ENCODE measurements around the gene CYB561A3.
"Not testable (repeated sequence)": the region's sequence is repeated elsewhere in the genome, so short reads cannot be mapped to it uniquely, and the experiment has no call there.

Gene CYB561A3, protein sequence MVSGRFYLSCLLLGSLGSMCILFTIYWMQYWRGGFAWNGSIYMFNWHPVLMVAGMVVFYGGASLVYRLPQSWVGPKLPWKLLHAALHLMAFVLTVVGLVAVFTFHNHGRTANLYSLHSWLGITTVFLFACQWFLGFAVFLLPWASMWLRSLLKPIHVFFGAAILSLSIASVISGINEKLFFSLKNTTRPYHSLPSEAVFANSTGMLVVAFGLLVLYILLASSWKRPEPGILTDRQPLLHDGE
- 42.2 to 65.8 (median 56.2) reads per million in 4 experiments for total RNA-seq

DNA sequence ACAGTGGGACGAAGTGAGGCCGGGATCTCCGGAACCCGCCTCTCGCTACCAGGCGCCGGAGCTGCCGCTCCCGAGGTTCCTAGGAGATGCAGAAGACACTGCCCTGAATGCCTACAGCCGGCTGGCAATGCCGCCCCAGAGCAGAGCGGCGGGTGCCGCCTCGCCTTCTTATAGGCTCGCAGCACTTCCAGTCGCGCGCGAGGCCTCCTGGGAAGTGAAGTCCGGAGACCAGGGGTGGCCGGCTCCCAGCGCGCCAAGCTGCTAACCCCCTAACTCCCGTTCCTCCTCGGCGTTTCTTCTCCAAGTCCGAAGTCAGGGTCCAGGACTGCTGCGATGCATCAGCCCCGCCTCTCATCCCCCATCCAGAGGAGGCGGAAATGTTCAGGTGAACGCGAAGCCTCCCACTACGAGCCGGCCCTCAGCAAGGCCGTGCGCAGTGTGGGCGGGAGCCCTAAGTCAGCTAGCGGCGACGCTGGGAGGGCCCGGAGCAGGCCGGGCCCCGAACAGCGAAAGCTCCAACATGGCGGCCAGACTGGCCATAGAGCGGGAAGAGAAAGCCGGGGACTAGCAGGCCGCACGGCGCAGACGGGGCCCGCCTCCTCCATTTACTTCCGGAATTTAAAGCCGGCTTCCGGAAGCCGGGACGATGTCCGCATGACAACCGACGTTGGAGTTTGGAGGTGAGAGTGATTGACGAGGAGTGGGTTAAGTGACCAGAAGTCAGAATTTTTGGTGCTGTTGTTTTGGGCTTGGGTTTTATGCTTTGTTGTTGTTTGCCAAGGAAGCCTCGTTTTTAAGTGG, at the start of gene CYB561A3, which contains the start of gene TMEM138:
CYB561A3 (minus strand) TSS at position 142 of the 801 bp plus-strand sequence. CDS start 5,169 bp downstream, outside the sequence.
TMEM138 (plus strand) TSS at position 634 of the 801 bp plus-strand sequence. CDS start 2,017 bp downstream, outside the sequence.
- peak; percentile 72 for DNase-seq

DNA sequence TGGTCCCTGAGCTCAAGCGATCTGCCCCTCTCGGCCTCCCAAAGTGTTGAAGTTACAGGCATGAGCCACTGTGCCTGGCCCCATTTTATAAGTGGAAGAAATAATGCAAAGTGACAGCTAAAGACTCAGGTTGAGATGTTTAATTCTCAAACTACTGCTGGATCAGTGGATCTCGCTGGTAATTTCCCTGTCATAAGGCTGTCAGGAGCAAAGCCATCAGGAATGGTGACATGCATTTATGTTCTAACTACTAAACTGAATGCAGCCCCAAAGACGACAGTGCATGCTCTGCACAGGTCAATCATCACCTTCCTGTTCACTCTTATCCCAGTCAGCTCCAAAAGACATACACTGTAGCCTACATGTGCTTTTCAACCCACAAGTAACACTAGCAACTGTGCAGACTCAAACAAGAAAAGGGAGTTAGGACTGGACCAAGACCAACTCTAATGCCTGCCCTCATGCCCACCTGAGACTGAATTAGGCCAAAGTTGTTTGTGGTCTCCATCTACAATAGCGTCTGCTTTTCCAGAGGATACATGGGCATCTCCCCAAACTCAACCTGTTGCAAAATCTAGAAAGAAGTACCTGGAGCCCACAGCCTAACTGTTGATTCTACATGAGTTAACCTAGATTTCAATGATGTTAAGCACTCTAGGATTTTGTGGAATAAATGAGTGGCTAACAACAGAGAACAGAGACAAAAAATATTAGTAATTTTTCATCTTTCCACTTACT, 45.5 kb upstream of the CYB561A3 start:
- no peak for DNase-seq

DNA sequence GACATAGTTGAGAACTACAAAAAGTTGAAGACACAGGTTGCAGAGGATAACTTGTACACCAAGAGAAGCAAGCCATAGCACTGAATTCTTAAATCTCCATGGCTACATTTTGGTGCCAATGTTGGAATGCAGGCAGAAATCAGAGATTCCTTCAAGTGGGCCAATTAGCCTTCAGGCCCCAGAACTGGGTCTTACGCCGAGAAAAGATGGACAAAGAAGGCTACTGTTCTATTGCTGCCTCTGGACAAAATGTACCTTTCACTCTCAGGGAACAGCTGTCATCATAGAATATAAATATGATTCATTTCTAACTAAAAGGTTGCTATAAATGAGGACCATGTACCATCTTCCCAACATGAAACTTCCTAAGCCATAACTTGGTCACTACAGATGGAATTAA, 44.4 kb upstream of the CYB561A3 start:
- no peak for DNase-seq

DNA sequence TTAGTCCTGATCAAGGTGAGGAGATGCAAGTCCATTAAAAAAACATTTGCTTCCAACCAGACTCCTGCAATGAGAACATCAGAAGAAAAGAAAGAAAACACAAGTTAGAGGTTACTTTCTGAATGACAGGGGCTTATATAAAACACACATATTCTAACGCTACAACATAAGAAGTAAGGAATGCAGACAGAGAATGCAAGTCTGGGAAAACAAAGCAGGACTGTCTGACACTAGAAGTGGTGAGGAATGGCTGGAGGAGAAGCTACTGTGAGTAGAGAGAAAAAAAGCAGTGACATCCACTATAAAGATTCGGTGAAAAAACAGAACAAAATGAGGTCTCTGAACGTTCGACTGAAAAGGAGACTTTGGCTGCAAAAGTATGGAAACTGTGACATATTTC, 43.0 kb upstream of the CYB561A3 start:
- no peak for DNase-seq

DNA sequence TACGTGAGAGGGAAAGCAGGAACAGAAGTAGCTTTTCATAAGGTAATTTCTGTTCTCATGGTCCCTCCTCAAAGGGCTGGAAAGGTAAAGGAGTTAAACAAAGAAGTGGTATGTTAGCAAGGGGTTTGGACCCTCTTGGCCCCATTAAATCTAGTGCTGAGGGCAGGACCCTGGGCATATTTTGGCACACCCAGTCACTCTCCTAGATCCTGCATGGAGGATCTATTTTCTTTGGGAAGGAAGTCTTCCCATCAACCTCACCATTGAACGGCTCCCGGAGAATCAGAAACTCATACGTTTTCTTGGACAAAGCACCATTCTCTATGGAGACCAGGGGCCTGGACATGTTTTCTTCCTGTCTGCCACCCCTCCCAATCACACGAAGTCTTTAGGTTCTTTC, 42.4 kb upstream of the CYB561A3 start:
- no peak for DNase-seq

DNA sequence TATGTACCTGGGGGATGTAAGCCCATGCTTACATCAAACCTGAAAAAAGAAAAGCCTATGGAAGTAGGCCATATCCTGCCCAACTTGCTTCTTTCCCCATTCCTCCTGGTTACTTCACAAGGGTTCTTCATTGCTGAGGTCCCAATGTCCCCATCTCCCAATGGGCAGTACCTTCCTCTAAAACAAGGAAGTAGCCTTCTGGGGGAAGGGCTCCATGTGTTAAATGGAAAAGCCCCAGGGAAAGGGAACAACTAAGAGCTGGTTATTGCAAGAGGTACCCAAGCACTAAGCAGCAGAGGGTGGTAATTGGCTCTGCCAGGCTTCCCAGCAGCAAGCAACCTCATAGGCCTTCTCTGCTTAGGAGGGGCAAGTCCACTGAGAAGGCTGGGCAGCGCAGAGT, 42.0 kb upstream of the CYB561A3 start:
- DNase-seq, result no peak

DNA sequence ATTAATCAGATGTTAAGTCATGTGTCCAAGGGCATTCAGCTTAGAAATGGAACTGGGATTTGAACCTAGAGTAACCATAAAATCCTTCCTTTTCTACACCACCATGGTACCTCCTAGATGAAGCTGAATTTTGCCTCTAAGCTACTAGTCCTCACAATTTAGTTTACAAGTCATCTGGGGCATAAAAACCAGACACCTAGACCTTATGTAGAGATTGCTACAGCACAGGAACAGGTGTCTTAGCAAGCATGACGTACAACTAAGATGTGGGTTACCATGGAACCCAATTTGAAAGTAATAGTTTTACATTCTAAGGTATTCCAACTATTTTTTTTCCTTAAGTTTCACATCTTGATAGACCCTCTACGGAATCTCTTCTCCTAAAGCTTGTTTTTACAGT, 39.9 kb upstream of the CYB561A3 start:
- DNase-seq, result no peak

DNA sequence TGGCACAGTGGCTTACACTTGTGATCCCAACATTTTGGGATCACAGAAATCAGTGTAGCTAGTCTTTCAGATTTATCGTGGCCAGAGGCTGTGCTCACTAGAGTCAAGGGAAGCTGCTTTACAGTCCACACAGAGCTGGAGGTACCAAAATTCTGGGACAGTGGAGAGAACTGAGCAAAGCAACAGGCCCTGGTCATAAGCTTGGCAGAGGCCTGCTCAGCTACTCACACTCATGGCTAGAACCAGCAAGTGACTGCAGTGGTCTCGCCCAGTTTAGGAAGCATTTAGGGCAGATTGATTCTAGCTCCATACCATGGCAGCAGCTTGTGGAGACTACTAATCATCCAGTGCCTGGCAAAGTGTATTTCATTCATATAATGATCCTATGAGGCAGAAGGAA, 39.5 kb upstream of the CYB561A3 start:
- DNase-seq, result no peak

DNA sequence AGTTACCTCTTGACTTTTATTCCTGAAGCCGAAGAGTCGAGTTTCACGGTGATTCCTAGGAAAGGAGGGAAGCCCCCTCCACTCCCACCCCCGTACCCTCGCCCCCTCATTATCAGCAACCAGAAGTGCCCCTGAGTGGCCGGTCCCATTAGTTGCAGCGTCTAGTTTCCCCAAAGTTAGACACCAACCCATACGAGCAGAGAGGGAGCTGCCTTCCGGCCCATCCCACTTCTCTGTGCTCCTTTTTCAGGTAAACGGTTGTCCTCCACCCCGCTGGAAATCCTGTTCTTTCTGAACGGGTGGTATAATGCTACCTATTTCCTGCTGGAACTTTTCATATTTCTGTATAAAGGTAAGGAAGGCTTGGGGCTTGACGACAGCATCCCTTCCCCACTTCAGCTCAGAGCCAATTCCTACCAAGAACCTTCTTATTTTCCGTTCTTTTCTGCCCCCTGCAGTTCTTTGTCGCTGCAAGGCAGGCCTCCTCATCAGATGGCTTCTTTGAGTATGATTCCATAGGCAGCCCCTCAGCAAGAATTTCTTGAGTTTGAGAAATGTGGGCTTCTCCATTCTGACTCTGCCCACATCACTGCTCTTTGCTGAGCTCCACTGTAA, 31.4 kb upstream of the CYB561A3 start:
- DNase-seq, result no peak

DNA sequence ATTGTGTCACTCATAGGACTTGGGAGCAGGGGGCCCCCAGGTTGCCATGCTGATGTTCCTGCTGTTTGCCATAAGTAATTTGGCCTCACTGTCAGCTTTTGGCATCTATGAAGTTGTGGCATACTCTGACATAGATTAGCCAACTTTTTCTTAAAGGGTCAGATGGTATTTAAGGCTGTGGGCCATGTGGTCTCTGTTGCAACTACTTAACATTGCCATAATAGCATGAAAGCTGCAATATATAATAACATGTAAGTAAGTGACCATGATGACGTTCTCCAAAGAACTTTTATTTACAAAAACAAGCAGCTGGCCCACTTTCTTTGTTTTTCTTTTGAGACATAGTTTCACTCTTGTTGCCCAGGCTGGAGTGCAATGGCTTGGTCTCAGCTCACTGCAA, 28.5 kb upstream of the CYB561A3 start:
- DNase-seq, result no peak

DNA sequence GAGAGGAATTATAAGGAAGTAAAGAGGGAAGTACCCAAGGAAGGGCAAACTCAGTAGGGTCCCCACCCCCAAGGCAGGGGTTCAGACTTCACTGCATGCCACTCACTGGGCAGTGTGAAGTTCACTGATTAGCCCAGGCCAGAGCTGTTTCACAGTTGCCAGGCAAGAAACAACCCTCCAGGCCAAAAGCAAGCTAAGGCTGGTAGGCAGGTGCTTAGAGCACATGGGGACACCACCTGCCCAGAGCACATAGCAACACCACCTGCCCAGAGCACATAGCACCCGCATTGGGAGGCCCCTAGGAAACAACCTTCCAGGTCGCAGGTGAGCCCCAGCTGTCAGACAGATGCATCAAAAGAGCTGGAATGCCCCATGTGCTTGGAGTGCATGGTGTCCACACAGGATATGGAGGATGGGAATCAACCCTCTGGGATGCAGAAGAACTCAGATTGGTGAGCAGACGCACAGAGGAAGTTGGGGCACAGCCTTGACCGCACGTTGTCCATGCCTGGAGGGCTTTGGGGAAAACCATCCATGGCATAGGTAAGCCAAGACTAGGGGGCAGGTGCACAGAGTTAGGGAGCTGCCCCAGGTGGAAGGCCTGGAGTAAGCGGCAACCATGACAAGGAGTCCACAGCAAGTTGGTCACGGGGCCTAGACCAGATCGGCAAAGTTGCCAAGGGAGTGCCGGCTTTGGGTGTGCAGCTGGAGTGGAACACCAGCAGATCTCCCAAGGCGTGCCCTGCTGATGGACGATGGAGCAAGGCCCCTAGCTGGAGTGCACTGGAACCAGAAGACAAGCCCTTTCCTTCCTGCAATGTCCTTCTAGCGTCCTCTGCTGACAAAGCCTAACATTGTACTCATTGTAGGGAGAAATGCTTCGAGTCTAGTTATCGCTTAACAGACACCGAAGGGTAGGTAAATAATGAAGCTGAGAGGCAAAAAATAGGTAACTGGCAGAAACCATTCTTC, 22.9 kb upstream of the CYB561A3 start:
- no peak for DNase-seq

DNA sequence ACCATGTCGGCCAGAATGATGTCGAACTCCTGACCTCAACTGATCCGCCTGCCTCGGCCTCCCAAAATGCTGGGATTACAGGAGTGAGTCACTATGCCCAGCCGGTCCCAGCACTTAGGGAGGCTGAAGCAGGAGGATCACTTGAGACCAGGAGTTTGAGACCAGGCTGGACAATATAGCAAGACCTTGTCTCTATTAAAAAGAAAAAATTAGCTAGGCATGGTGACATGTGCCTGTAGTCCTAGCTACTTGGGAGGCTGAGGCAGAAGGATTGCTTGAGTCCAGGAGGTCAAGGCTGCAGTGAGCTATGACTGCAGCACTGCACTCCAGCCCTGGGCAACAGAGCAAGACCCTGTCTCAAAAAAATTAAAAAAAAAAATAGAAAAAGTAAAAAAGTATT, 22.2 kb upstream of the CYB561A3 start:
- not testable (repeated sequence) for DNase-seq

DNA sequence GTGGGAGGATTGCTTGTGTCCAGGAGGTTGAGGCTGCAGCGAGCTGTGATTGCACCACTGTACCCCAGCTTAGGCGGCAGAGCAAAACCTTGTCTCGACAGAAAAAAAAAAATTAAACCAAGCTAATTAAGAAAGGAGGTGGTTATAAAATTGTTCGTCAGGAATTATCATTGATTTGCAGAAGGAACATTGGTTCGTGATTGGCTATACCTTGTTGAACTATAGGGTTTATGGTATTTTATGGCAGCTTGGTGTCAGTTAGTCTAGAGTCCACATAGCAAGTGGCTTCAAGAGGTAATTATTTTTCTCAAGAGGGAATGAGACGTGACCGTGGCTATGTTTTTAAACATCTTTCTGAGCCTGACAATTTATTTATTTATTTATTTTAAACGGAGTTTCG, 19.2 kb upstream of the CYB561A3 start:
- DNase-seq, result no peak

DNA sequence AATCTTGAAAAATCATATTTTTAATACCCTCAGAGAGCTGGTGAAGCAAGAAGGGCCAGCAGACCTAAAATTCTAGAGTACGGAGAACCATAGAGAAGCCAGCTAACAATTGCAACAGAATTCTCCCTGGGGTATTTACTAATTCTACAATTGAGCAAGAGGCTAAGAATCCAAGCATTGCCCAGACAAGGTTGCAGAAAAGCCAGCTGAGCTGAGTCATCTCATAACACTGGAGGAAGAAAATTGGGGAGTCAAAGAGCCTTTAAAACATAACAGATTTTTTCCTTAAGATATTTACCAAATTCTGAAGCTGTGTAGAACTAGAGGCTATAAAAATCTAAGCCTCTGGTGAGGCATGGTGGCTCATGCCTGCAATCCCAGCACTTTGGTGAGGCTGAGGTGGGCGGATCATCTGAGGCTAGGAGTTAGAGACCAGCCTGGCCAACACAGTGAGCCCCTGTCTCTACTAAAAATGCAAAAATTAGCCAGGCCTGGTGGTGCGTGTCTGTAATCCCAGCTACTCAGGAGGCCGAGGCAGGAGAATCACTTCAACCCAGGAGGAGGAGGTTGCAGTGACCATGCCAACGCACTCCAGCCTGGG, 17.1 kb upstream of the CYB561A3 start:
- no peak for DNase-seq

DNA sequence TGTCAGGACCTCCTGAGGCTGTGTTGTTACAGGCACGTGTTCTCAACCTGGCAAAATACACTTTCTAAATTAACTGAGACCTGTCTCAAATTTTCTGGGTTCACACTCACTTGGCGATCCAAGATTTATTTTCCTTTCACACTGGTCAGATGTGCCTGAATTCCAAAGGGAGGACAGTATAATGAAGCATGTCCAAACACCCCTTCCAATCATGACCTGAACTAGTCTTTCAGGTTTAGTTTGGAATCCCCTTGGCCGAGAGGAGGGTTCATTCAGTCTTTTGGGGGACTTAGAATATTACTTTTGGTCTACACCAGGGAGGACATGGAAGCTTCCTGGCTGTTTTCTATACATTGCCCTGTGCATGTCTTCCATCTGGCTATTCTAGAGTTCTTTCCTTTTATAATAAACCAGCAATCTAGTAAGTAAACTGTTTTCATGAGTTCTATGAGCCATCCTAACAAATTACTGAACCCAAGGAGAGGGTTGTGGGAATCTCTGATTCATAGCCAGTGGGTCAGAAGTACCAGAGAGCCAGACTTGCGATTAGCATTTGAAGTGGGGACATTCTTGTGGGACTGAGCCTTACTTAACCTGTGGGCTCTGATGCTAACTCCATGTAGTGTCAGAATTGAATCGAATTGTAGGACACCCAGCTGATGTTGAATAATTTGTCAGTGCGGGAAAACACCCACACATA, 15.9 kb upstream of the CYB561A3 start:
- DNase-seq, result no peak

DNA sequence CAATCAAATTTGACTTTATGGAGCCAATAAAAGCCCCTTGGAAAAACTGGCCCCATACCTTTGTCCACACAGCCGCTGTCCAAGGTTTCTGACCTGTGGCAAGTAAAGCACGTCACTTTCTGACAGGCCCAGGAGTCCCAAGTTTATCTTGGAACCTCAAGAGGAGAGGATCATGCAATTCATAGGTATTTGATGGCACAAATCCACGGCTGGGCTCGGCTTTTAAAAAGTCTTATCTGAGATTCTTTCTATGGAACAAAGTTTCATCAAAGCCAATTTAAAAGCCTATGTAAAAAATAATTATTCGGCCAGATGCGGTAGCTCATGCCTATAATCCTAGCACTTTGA, 14.1 kb upstream of the CYB561A3 start:
- DNase-seq, result no peak

DNA sequence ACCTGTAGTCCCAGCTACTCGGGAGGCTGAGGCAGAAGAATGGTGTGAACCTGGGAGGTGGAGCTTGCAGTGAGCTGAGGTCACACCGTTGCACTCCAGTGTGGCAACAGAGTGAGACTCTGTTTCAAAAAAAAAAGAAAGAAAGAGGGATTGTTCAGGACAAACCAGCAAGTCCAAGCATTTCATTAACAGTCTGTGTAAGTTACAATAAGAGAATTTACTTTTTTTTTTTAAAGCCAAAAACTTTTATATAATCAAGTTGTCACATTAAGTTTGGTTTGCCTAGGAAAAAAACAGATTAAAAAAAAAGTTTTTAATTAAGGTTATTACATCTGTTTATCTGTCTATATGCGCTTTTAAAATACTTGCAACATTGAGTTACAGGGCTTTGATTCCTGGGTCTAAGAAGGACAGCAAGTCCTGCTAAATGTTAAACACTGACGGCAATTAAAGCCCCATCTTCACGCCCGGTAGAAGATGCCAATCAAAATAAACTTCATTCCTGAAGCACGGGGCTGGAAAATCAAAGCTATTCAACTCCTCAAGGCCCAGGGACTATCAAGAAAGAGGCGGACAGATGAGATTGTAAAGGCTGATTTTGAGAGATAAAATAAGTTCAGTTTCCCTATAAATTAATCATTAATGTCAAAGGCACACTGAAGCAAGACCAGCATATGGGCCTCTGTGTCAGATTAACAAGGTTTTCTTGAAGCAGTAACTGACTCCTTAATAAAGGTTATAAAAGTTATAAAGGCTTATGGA, 11.2 kb upstream of the CYB561A3 start:
- DNase-seq, result no peak

DNA sequence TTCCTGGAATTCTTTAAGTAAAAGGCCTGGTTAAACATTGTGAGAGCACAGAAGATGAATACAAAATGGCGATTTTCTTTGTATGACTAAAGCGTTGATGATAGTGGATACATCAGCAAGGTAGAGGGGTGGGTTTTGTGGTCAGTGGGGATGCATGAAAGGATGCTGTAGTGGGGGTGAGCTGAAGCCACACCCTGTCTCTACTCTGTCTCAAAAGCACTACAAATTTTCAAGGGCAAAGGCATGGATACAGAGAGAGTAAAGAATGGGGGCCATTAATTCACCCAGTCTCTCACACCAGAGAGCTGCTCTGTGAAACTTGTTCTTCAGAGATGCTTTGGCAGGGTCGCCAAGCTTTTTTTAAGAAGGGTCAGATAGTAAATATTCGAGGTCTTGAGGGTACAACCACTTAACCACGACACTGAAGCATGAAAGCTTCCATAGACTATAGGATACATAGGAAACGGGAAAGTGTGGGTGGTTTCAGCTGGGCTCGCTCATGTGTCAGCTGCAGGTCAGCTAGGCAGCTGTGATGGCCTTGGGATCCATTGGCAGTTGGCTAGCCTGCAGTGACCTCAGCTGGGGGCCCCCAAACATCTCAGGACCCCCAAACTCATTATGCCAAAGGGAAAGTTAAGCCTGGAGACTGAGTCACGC, 8.8 kb upstream of the CYB561A3 start:
- DNase-seq, result no peak
